ENCODE data around the gene AURKAIP1. TPM values are rescaled to one million over a fixed set of nuclear protein-coding genes. Genes with fewer than 3 reads are reported as not detected.
A peak's percentile ranks its signal among the peaks of the same experiment; 100 is the strongest.

AURKAIP1 gene
- total and polyA plus RNA-seq, 9 of the 15 experiments (the other 6 are each of a cell fraction or from before 2014, with no cell fraction given): 7.8 to 478 (median 92.0) TPM

DNA sequence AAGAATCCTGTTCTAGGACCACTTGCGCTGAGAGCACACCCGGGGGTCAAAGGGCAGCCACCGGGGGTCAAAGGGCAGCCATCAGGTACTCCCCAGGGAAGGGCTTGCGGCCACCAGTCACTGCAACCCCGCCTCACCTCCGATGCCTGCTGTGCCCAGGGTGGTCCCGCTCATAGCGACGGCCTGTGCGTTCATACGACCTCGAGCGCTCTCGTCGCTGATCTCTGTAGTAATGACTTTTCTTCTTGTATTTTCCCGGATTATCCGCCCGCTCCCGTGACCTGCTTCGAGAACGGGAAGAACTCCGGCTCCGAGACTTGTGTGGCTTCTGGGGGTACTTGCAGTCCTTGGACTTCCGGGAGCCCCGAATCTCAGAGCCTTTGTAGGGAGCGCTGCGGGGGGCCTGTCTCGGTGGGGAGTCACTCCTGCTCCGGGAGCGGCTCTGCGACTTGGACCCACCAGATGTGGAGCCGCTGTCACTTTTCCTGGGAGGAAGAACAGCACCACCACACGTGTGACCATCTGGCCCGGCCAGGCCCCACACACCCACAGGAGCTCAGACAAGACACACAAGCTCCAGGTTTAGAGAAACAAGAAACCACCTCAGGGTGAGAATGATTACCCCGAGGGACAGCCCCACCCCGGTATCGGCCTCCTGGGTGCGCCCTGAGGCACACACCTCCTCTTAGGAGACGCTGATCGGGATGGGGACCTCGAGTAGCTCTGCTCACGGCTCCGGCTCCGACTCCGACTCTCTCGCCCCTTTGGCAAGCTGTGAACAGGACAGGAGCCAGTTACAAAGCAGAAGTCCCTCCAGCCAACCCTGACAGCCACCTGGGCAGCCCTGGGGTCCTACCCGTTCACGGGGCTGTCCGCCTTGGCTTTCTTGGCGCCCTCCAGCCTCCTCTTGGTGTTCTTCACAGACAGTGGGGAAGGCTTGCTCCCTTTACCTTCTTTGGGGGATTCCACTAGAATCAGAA is 12.4 kb upstream of the AURKAIP1 start (continued):
- TF ChIP-seq NR2F6 (CRISPR knock-in tag; IDR thresholded peaks at IDR 0.05): no peak
- TF ChIP-seq ZFP1 (CRISPR knock-in tag; IDR thresholded peaks at IDR 0.05): no peak
- TF ChIP-seq CSDE1 (IDR thresholded peaks at IDR 0.05): no peak
- TF ChIP-seq BACH1 (tag; IDR thresholded peaks at IDR 0.05): no peak
- no peak for TF ChIP-seq BRD9 (IDR thresholded peaks at IDR 0.05; ENCODE audit: low read depth, partially characterized antibody)
- TF ChIP-seq HNRNPUL1 (IDR thresholded peaks at IDR 0.05; ENCODE audit: low read length): no peak
- no peak for TF ChIP-seq COPS2 (conservative IDR thresholded peaks at IDR 0.05)
- TF ChIP-seq ZC3H8 (IDR thresholded peaks at IDR 0.05): no peak
- TF ChIP-seq CBX3 (IDR thresholded peaks at IDR 0.05; ENCODE audit: borderline replicate concordance in 1 of 2, low read length in 2 of 2): no peak
- peak; percentile 92 for TF ChIP-seq NR2C1 (IDR thresholded peaks at IDR 0.05)
- TF ChIP-seq NR2C1 (tag; IDR thresholded peaks at IDR 0.05): peak; percentile 92
- no peak for TF ChIP-seq ZBTB1 (CRISPR knock-in tag; IDR thresholded peaks at IDR 0.05; ENCODE audit: borderline replicate concordance, low read depth)
- TF ChIP-seq NCOA1 (IDR thresholded peaks at IDR 0.05; ENCODE audit: low read depth): no peak
- TF ChIP-seq CBX1 (IDR thresholded peaks at IDR 0.05; ENCODE audit: low read depth): no peak
- TF ChIP-seq ZNF77 (CRISPR knock-in tag; IDR thresholded peaks at IDR 0.05): no peak
- TF ChIP-seq HDAC1 (IDR thresholded peaks at IDR 0.05): no peak
- TF ChIP-seq, protein P1, sequence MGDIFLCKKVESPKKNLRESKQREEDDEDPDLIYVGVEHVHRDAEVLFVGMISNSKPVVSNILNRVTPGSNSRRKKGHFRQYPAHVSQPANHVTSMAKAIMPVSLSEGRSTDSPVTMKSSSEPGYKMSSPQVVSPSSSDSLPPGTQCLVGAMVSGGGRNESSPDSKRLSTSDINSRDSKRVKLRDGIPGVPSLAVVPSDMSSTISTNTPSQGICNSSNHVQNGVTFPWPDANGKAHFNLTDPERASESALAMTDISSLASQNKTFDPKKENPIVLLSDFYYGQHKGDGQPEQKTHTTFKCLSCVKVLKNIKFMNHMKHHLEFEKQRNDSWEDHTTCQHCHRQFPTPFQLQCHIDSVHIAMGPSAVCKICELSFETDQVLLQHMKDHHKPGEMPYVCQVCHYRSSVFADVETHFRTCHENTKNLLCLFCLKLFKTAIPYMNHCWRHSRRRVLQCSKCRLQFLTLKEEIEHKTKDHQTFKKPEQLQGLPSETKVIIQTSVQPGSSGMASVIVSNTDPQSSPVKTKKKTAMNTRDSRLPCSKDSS (IDR thresholded peaks at IDR 0.05; ENCODE audit: low read depth, partially characterized antibody): no peak
- TF ChIP-seq POLR2G (IDR thresholded peaks at IDR 0.05; ENCODE audit: low read depth, low read length): peak; percentile 55; the same call in 1 of the 2 replicates
- no peak for TF ChIP-seq GATA2 (CRISPR knock-in tag; IDR thresholded peaks at IDR 0.05)
- TF ChIP-seq TRIM24 (IDR thresholded peaks at IDR 0.05): no peak
- no peak for TF ChIP-seq TCF7 (IDR thresholded peaks at IDR 0.05; ENCODE audit: borderline replicate concordance)
- TF ChIP-seq NR2C2 (CRISPR knock-in tag; IDR thresholded peaks at IDR 0.05): peak; percentile 89
- peak; percentile 81 for TF ChIP-seq NR2C2 (tag; IDR thresholded peaks at IDR 0.05)
- no peak for TF ChIP-seq ZFP30 (CRISPR knock-in tag; IDR thresholded peaks at IDR 0.05; ENCODE audit: borderline replicate concordance)
- no peak for TF ChIP-seq ZNF316 (IDR thresholded peaks at IDR 0.05)
- TF ChIP-seq RBFOX2 (IDR thresholded peaks at IDR 0.05; ENCODE audit: low read depth, low read length): peak; percentile 67
- TF ChIP-seq ZNF766 (CRISPR knock-in tag; conservative IDR thresholded peaks at IDR 0.05): no peak

Data from K562 (cell line).